HepG2 (cell line): Measurements from ENCODE around the gene NEURL4. TPM values are rescaled to one million over a fixed set of nuclear protein-coding genes. Genes with fewer than 3 reads are reported as not detected.

Source experiments
- ATF4 ChIP-seq, 2 experiments: fragments of 450-650 bp in 1 of 2; sonication (generic) in 1 of 2; formaldehyde crosslinking; IDR thresholded peaks; 2 replicates each; pipeline versions ENCODE4 v1.5.0 to v1.8.0; 2020 to 2022; ENCODE audit warnings: mild to moderate bottlenecking in 1 of 2, missing genetic modification reagents in 1 of 2
- ATF5 ChIP-seq: sonication (generic); formaldehyde crosslinking; IDR thresholded peaks from 2 replicates; pipeline ENCODE4 v1.4.0; 2020; ENCODE audit warnings: mild to moderate bottlenecking, low read depth, missing genetic modification reagents
- ELF1 ChIP-seq: sonication (generic); formaldehyde crosslinking; IDR thresholded peaks from 2 replicates; pipeline ENCODE4 v1.4.0; 2020; ENCODE audit warnings: missing genetic modification reagents
- ELF4 ChIP-seq: sonication (generic); formaldehyde crosslinking; IDR thresholded peaks from 2 replicates; pipeline ENCODE4 v1.5.0; 2020; ENCODE audit warnings: missing genetic modification reagents, mild to moderate bottlenecking, moderate library complexity, borderline replicate concordance
- FOSL2 ChIP-seq: sonication (generic); formaldehyde crosslinking; IDR thresholded peaks from 2 replicates; pipeline ENCODE4 v1.4.0; 2020; ENCODE audit warnings: missing genetic modification reagents
- FOXJ3 ChIP-seq: sonication (generic); formaldehyde crosslinking; IDR thresholded peaks from 2 replicates; pipeline ENCODE4 v1.4.0; 2020; ENCODE audit warnings: missing genetic modification reagents, mild to moderate bottlenecking, borderline replicate concordance
- HDAC2 ChIP-seq: sonication (generic); formaldehyde crosslinking; IDR thresholded peaks from 2 replicates; pipeline ENCODE4 v1.4.0; 2020; ENCODE audit warnings: missing genetic modification reagents
- HNRNPUL1 ChIP-seq: fragments of 200-400 bp; formaldehyde crosslinking; IDR thresholded peaks from 2 replicates; pipeline ENCODE4 v1.6.1; 2017; ENCODE audit warnings: low read depth, mild to moderate bottlenecking, low read length, moderate library complexity
- JUN ChIP-seq: sonication (generic); formaldehyde crosslinking; IDR thresholded peaks from 2 replicates; pipeline ENCODE4 v1.4.0; 2020; ENCODE audit warnings: mild to moderate bottlenecking, missing genetic modification reagents
- MEF2D ChIP-seq: sonication (generic); formaldehyde crosslinking; IDR thresholded peaks from 2 replicates; pipeline ENCODE4 v1.5.1; 2020; ENCODE audit warnings: mild to moderate bottlenecking, missing genetic modification reagents
- MIXL1 ChIP-seq: IDR thresholded peaks from 2 replicates; pipeline ENCODE4 v1.6.1; 2016
- NFYC ChIP-seq: IDR thresholded peaks from 2 replicates; pipeline ENCODE4 v1.6.1; 2016; ENCODE audit warnings: missing genetic modification reagents, missing compliant biosample characterization
- SCMH1 ChIP-seq: sonication (generic); formaldehyde crosslinking; IDR thresholded peaks from 2 replicates; pipeline ENCODE4 v1.9.0; 2021; ENCODE audit warnings: missing genetic modification reagents, mild to moderate bottlenecking, borderline replicate concordance
- SETDB1 ChIP-seq: sonication (generic); formaldehyde crosslinking; IDR thresholded peaks from 2 replicates; pipeline ENCODE4 v1.5.1; 2020; ENCODE audit warnings: missing genetic modification reagents, mild to moderate bottlenecking, borderline replicate concordance
- SMAD1 ChIP-seq: sonication (generic); formaldehyde crosslinking; IDR thresholded peaks from 2 replicates; pipeline ENCODE4 v1.4.0; 2020; ENCODE audit warnings: missing genetic modification reagents, low read depth, mild to moderate bottlenecking, borderline replicate concordance
- SMC3 ChIP-seq: IDR thresholded peaks from 2 replicates; pipeline ENCODE4 v1.6.1; 2011; ENCODE audit warnings: low read length, improper control_type of control experiment
- SPEN ChIP-seq: sonication (generic); formaldehyde crosslinking; IDR thresholded peaks from 2 replicates; pipeline ENCODE4 v1.5.1; 2020; ENCODE audit warnings: low read depth, mild to moderate bottlenecking, missing genetic modification reagents
- SRY ChIP-seq: sonication (generic); formaldehyde crosslinking; IDR thresholded peaks from 2 replicates; pipeline ENCODE4 v1.8.0; 2022; ENCODE audit warnings: mild to moderate bottlenecking, missing genetic modification reagents
- STAT6 ChIP-seq: sonication (generic); formaldehyde crosslinking; IDR thresholded peaks from 2 replicates; pipeline ENCODE4 v1.4.0; 2020; ENCODE audit warnings: missing genetic modification reagents, mild to moderate bottlenecking, borderline replicate concordance
- TERF1 ChIP-seq: sonication (generic); formaldehyde crosslinking; IDR thresholded peaks from 2 replicates; pipeline ENCODE4 v1.8.0; 2022; ENCODE audit warnings: mild to moderate bottlenecking, missing genetic modification reagents, moderate library complexity
- YEATS4 ChIP-seq: sonication (generic); formaldehyde crosslinking; IDR thresholded peaks from 2 replicates; pipeline ENCODE4 v1.4.0; 2020; ENCODE audit warnings: missing genetic modification reagents, borderline replicate concordance
- ZFAT ChIP-seq: sonication (generic); formaldehyde crosslinking; conservative IDR thresholded peaks from 2 replicates; pipeline ENCODE4 v1.8.1; 2023; ENCODE audit warnings: missing genetic modification reagents, inconsistent platforms
- ZNF225 ChIP-seq: sonication (generic); formaldehyde crosslinking; IDR thresholded peaks from 2 replicates; pipeline ENCODE4 v1.4.0; 2020; ENCODE audit warnings: mild to moderate bottlenecking, missing genetic modification reagents
- ZNF564 ChIP-seq: sonication (generic); formaldehyde crosslinking; IDR thresholded peaks from 2 replicates; pipeline ENCODE4 v1.8.1; 2023; ENCODE audit warnings: mild to moderate bottlenecking, missing genetic modification reagents
- ZNF569 ChIP-seq: sonication (generic); formaldehyde crosslinking; IDR thresholded peaks from 2 replicates; pipeline ENCODE4 v1.5.0; 2020; ENCODE audit warnings: mild to moderate bottlenecking, missing genetic modification reagents, moderate library complexity, borderline replicate concordance
- ZNF652 ChIP-seq: IDR thresholded peaks from 2 replicates; pipeline ENCODE4 v1.6.1; 2016; ENCODE audit warnings: low read depth, borderline replicate concordance
- polyA plus RNA-seq, 8 experiments: library from polyadenylated mRNA; depleted of rRNA in 3 of 8; stranded (reverse) in 7 of 8; unstranded in 1 of 8; fragments of >200 nt; fragmentation: Illumina TruSeq in 4 of 8; extraction: Trizol in 4 of 8; gene quantifications; 2 replicates each; pipeline versions ENCODE4 v1.2.1 to v1.2.3, GENCODE V29; 2011 to 2016; ENCODE audit warnings: low read depth in 4 of 8, missing spikeins in 1 of 8, mixed read lengths in 1 of 8; ENCODE audit not compliant: insufficient read depth in 1 of 8
- total RNA-seq, 5 experiments: library from RNA; depleted of rRNA; stranded (reverse); fragments of >200 nt; fragmentation: Illumina TruSeq; extraction: Trizol; gene quantifications; 2 replicates each; pipeline ENCODE4 v1.2.3, GENCODE V29; 2016; ENCODE audit warnings: low read depth in 1 of 5

Gene NEURL4
- total and polyA plus RNA-seq, 2 of the 13 experiments (the other 11 are each of a cell fraction or from before 2014, with no cell fraction given), result 14.8 to 15.7 TPM

GRCh38 chr17:7329374-7329996 lies 350 bp upstream of the NEURL4 start (continued):
- peak; percentile 93 for TF ChIP-seq SPEN (CRISPR knock-in tag)
- no peak for TF ChIP-seq SCMH1 (CRISPR knock-in tag)
- no peak for TF ChIP-seq FOXJ3
- TF ChIP-seq JUN (CRISPR knock-in tag), result no peak
- TF ChIP-seq STAT6 (CRISPR knock-in tag), result peak; percentile 28; the same call in 1 of the 2 replicates
- TF ChIP-seq ATF4 (CRISPR knock-in tag; IDR thresholded peaks at IDR 0.05), result no peak
- TF ChIP-seq HDAC2 (CRISPR knock-in tag), result no peak
- TF ChIP-seq NFYC (CRISPR knock-in tag), result peak; percentile 53; the same call in 1 of the 2 replicates
- TF ChIP-seq ELF4 (CRISPR knock-in tag), result no peak
- TF ChIP-seq ZNF569 (CRISPR knock-in tag), result no peak
- TF ChIP-seq YEATS4 (CRISPR knock-in tag), result peak; percentile 49
- no peak for TF ChIP-seq ZNF225
- peak; percentile 70; the same call in 1 of the 2 replicates for TF ChIP-seq SRY (CRISPR knock-in tag)
- TF ChIP-seq ZNF564 (CRISPR knock-in tag), result no peak
- TF ChIP-seq ZNF652 (CRISPR knock-in tag), result no peak
- TF ChIP-seq TERF1 (CRISPR knock-in tag), result no peak
- TF ChIP-seq MIXL1 (CRISPR knock-in tag), result peak; percentile 48; the same call in 1 of the 2 replicates
- no peak for TF ChIP-seq SMC3
- no peak for TF ChIP-seq HNRNPUL1
- peak; percentile 77; the same call in 1 of the 2 replicates for TF ChIP-seq SMAD1 (CRISPR knock-in tag)
- peak; percentile 34; the same call in 1 of the 2 replicates for TF ChIP-seq FOSL2 (CRISPR knock-in tag)
- no peak for TF ChIP-seq SETDB1 (CRISPR knock-in tag)
- TF ChIP-seq ELF1 (CRISPR knock-in tag), result no peak
- TF ChIP-seq ZFAT (CRISPR knock-in tag), result no peak
- 0 out of 2 replicates have a peak, but pooled peaks have one; percentile 64 for TF ChIP-seq ATF5
- 0 out of 2 replicates have a peak, but pooled peaks have one; percentile 36 for TF ChIP-seq MEF2D (CRISPR knock-in tag)
